Ecto neural progenitor cell (in vitro differentiated cells): ENCODE data around the gene CCNL2.
A peak's percentile ranks its signal among the peaks of the same experiment; 100 is the strongest.
"Not testable (repeated sequence)": the region's sequence is repeated elsewhere in the genome, so short reads cannot be mapped to it uniquely, and the experiment has no call there.

Source experiments
- DNase-seq: peaks from one replicate; pipeline ENCODE4 v3.0.0-alpha.2; 2018; ENCODE audit warnings: low spot score

CCNL2 gene

DNA sequence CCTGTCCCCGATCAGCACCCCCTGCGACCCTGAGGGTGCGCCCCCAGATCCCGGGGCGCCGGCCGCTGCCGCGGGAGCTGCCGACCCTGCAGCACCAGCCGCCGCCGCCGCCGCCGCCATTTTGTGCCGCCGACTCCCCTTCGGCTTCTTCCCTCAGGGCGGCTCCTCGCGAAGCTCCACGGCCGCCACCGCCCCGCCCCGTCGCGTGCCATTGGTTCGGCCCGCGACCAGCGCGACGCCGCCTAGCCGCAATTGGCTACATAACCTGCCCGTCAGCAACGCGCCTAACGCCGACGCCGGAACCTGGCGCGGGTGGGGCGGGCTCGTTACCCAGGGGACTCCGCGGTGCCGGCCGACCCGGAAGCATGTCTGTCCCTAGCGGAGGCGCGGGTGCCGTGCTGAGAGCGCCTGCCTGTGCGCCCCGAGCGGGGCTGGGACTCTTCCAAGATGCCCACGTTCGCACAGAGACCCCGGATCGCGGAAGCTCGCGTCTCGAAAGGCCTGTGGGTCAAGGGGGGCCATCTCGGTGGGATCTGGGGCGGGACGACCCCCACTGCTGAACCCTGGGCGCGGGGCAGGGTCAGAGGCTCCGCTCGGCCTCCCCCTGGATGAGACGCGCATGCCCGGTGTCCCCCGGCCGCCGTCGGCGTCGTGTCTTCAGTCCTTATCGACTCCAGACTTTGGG lies at the start of gene CCNL2:
Gene CCNL2, minus strand, starts transcription at position 149 of the 685 bp plus-strand sequence. Its CDS starts 29 bp downstream, at position 120.
- peak; percentile 99 for DNase-seq

DNA sequence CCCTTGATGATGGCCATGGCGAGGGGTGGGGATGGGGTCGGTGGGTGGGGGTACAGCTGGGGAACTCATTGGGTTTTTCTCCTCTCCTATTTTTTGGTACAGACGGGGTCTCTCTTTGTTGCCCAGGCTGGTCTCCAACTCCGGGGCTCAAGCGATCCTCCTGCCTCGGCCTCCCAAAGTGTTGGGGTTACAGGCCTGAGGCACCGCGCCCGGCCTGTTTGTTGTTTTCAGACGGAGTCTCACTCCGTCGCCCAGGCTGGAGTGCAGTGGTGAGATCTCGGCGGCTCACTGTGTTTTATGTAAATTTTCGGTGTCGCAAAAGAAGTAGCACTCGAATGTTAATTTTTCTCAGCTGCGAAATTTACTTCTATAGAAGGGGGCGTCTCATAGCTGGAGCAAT lies 47.5 kb upstream of the CCNL2 start:
- DNase-seq, result not testable (repeated sequence)

DNA sequence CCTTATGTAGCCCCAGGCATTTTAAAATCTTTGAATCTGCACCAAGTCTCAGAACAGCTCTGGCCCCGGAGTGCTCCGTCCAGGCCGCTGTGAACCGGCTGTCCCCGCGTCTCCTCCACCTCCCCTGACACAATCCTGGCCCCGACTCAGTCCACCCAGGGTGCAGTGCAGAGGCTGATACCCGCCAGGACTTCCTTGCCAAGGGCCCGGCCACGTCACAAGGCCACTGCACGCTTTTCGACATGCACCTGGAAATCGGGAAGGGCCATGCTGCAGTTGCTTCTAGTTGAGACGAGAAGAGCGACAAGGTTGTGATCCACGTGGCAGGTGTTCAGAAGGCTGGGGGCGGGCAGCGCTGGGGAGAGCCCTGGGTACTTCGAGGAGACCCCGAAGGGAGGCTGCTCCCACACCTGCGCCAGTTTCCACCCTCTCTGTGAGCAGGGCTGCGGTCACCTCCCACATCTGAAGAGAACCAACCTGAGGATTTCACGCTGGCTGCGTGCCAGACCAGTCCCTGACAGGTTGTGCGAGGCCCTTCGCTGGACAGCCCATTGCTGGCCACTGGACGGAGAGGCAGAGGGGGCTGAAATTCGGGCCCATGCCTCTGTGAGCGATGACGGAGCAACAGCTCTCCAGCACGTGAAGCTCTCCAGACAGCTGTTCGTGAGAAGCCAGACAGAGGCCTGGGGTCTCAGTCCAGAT lies 43.1 kb upstream of the CCNL2 start:
- no peak for DNase-seq

DNA sequence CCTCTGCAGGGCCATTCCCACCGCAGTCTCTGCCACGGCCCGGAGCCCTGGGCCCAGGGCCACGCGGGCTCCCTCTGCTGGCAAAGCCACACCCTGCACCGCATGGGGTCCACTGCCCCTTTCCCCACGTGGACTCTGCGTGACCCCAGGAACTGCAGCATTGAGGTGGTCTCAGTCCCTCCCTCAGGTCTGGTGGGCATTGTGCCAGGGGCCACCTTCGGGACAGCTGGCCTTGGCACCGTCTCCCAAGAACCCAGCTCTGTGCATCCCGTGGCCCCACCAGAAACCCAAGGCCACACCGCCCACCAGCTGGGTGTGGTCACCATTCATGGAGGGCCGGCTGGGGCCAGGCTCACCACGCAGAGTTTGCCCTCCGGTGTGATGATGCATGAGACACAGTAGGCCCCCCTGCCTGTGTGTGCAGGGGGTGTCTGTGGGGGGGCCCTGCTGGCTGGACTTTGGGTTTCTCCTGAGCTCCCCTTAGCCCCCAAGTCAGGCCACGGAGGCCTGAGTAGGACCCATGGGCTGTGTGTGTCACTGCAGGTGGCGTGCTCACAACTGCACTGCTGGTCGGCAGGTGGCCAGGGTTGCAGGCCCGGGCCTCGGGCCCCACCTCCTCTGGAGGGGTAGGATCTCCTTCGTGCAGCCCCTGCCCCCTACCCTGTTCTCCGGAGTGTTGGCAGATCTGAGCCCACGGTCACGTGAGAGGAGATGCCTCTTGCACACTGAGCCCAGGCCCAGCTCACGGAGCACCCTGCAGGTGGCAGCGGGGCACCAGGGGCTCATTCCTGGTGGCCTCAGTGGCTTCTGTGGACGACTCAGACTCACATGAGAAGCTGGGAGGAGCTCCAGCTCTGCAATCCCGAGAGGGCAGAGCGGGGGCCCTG lies 42.1 kb upstream of the CCNL2 start:
- DNase-seq, result no peak

DNA sequence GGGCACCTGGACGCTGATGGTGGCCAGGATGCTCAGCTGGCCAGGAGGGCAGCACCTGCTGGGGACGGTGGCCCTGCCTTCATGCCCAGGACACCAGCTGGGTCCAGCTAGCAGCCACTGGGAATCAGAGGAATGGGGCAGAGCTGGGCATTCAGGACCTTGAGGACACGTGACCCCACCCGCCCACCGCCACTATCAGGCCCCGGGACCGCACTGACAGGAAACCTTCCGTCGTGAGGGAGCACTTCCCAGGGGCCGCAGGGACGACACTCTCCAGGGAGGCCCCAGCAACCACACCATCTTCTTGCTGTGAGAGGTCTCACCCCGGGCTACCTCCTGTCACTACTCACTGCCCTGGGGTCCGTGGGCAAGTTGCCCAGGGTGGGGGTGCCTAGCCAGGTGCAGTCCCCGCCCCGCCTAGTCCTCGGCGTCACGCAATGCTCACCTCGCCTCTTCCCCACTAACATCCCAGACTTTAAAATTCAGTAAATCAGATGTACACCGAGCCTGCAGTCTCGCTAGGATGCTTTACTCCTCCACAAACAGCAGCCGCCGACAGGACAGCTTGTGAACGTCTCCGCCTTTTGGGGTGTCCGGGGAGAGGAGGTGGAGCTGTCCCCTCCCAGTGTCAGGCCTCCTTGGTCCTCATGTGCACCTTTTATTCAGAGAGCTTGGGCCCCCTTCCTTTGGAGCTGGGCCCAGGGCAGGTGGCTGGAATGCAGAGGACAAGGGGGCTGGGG lies 41.3 kb upstream of the CCNL2 start:
- DNase-seq, result no peak

DNA sequence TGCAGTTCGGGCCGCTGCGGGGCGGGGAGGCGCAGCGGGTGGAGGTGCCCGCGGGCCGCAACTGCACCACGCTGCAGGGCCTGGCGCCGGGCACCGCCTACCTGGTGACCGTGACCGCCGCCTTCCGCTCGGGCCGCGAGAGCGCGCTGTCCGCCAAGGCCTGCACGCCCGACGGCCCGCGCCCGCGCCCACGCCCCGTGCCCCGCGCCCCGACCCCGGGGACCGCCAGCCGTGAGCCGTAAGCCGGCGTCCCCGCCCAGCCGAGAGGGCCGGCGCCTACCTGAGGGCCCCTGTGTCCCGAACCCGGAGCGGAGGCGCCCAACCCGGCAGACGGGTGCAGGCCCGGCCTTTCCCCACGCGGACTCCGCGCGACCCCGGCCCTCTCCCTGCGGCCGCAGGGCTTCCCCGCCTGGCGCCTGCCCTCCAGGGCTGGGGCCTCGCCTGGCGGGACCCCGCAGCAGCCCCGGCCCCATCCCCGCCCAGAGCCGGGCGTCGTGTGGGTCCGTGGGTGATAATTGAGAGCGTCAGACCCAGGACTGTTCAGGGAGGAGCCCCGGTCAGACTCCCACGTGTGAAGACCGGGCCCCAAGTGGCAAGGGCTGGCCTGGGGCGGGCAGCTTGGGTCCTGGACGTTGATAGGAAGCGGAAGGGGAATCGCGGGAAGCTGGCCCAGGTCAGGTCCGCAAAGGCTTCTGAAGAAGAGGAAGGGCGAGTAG lies 40.6 kb upstream of the CCNL2 start:
- no peak for DNase-seq

DNA sequence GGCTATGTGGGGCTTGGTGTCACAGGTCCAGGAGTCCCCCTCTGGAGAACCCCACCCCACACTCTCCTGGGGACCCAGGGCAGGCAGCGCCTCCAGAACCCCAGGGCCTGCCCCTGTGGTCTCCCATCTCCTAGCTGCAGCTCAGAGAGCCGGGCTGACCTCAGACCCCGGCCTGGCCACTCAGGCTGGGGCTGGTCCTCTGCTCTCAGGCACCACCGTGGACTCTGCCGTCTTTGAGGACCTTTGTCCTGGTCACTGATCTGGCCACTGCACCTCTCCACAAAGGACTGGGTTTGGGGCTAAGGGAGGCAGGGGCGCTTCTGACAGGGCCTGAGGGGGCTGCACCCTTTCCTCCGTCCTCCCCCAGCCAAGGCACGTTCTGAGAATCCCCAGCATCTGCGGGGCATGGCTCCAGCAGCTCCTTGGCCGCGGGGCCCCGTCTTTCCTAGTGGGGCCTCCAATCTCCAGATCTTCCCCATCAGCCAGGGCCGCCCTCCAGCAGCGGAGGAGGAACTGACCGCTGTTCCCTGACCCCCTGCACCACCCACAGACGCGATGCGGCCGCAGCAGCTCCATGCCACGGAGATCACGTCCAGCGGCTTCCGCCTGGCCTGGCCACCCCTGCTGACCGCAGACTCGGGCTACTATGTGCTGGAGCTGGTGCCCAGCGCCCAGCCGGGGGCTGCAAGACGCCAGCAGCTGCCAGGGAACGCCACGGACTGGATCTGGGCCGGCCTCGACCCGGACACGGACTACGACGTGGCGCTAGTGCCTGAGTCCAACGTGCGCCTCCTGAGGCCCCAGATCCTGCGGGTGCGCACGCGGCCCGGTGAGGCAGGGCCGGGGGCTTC lies 39.6 kb upstream of the CCNL2 start:
- DNase-seq, result no peak

DNA sequence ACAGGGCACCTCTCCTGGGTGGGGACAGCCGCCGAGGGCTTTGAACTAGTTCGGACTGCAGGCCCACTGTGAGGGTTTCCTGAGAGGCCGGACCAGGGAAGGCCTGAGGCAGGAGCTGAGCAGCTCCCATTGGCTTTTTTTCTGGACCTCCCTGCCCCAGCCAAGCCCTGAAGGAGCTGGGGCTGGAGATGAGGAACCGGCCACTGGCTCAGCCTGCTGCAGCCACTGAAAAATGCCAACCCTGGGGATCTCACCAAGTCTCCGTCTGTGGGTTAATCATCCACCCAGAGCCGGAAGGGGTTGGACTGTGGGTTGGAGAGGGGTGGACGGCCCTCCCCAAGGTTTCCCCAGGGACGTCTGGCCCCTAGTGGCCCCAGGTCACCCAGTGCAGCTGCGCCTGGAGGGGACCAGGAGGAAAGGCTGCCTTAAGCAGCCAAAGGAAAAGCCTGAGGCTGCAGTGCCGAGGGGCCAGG lies 38.8 kb upstream of the CCNL2 start:
- DNase-seq, result peak; percentile 47

DNA sequence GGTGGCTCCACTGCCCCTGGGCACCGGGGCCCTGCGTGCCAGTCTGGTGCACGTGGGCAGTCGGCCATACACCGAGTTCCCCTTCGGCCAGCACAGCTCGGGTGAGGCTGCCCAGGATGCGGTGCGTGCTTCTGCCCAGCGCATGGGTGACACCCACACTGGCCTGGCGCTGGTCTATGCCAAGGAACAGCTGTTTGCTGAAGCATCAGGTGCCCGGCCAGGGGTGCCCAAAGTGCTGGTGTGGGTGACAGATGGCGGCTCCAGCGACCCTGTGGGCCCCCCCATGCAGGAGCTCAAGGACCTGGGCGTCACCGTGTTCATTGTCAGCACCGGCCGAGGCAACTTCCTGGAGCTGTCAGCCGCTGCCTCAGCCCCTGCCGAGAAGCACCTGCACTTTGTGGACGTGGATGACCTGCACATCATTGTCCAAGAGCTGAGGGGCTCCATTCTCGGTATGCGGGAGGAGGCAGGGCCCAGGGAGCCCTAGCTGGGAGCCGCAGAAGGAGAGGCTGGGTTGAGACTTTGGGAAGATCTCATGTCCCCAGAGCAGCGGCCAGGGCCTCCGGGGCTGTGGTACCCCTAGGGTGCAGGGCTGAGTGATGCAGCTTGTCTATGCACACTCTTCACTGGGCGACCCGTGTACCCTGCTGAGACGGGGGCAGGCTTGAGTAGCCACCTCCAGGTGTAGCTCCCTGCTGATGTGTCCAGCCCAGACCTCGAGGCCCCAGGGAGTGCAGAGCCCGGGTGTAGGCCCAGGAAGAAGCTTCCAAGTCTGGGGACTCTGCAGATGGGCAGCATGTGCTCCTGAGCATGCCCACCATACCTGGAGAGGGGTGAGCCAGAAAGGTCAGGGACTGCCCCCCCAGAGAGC lies 38.1 kb upstream of the CCNL2 start:
- DNase-seq, result peak; percentile 45

DNA sequence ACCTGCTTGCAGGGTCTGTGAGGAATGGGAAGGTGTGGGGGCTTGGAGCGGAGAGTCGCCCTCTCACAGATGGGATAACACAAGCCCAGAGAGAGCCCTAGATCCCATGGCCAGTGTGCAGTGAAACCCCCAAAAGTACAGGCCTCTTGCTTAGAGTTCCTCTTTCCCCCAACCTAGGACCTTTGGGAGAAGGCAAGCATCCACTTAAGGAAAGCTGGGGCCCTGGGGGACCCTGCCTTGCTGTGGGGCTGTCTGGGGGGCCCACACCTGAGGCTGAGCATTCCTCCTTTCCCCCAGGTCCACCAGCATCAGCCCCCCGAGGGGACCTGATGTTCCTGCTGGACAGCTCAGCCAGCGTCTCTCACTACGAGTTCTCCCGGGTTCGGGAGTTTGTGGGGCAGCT lies 37.5 kb upstream of the CCNL2 start:
- no peak for DNase-seq

DNA sequence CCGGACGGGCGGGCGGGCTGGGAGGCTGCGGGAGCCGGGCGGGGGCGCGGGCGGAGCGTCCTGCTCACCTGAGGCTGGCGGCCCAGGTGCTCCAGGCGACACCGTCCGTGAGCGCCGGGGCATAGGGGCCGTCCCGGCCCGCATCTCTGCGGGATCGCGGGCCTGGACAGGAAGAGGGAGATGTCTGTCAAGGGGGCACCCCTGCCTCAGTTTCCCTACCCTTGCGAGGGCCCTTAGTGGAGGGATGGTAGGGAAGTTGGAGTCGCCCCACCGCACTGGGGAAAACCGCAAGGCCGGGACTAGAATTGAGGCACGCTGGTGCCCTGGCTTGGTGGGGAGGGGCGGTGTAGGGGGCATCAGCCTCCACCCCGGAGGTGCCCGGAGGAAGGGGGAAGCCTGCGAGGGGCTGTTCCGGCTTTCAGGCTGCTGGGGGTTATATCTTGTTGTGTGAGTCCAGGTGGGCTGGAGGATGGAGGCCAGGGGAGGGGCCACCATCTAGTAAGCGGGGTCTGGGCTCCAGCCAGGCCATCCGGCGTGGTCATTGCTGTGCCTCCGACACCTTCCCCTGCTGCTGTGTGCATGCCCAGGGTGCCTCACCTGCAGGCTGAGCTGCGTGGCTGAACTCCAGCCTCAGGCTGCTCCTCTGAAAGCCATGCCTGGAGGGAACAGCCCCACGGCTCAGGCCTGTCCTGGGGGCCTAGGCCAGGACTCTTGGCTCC lies 36.9 kb upstream of the CCNL2 start:
- DNase-seq, result no peak

DNA sequence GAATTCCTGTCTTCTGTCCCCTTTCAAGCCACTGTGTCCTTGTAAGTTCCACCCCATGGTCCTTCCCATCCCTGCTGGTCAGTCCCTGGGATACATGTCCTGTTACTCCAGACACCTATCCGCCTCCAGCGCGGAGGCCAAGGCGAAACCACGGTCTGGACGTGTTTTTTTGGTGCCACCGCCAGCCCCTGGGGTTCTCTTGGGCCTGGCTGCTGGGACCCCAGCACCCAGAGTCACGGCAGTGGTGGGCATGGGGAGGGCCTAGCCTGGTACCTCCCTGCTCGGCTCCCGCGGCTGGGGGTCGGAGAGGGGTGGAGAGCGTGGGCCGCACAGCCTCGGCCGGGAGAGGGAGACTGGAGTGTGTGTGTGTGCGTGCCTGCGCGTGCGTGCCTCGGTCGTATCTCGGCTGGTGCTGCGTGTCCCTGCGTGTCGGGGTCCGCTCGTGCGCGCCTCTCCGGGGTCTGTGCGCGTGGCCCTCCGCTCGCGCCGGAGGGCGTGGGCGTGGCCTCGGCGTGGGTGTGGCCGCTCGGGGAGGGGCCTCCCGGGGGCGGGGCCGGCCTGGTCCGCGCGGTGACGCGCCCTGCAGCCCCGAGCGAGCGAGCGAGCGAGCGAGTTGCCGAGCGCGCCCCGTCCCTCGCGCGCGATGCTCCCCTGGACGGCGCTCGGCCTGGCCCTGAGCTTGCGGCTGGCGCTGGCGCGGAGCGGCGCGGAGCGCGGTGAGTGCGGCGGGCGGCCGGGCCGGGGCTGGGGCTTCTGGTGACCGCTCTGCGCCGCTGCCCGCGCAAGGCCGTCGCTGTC lies 36.2 kb upstream of the CCNL2 start, which contains the start of gene VWA1:
Gene VWA1, plus strand, starts transcription at position 585 of the 798 bp plus-strand sequence. Its CDS starts 59 bp downstream, at position 644.
- peak; percentile 83 for DNase-seq

DNA sequence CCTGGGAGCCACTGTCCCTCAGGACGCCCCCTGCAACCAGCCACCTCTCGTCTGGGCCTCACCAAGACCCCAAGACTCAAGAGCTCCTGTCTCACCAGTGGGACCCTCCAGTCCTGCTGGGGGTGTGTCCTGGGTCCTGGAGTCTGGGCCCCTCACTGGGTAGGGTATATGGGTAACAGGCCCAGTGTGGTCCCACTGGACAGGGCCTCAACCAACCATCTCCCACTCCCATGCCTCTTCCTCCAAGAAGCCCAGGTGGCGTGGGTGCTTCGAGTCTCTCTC lies 35.6 kb upstream of the CCNL2 start:
- DNase-seq, result no peak

DNA sequence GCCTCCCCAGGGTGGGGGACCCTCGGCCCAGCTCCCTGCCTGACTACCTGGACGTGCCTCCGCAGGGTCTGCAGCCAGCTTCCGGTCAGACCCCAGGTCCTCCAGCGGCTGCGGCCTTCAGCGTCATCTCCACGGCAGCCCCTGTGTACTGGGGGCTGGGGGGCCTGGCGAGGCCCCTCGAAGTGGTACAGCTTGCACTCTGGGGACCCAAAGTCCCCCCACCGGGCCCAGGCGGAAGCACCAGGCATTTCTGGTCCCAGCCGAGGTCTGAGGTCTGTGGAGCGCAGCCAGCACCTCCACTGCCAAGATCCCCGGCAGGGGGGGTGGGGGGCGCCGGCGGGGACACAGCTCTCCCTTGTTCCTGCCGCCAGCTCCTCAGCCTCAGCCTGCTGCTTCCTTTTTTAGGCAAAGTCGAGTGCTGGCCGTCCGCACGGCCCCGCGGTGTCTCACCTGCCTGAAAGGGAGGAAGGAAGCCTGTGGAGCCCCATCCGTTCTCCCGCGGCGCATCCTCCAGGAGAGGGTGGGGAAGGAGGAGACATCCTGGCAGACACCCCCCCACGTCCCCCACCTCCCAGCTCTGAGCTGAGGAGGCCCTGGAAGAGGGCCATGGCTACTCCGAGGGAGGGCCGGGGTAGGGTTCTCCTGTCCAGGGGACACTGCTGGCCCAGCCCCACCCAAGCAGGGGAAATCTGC lies 35.1 kb upstream of the CCNL2 start:
- peak; percentile 64 for DNase-seq

DNA sequence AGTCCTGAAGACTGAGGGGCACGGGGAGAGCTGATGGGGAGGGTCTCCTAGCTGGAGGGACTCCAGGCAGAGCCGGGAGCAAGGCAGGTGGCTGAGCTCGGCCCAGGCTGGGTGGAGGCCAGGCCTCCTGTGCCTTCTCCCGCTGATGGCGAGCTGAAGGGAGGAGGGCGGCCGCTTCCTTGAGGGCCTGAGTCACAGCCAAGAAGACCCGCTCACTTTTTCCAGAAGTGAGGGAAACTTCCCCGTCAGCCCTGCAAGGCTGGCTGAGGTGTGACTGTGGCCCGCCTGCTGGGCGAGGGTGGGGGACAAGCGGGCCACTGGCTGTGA lies 34.6 kb upstream of the CCNL2 start:
- peak; percentile 71 for DNase-seq

DNA sequence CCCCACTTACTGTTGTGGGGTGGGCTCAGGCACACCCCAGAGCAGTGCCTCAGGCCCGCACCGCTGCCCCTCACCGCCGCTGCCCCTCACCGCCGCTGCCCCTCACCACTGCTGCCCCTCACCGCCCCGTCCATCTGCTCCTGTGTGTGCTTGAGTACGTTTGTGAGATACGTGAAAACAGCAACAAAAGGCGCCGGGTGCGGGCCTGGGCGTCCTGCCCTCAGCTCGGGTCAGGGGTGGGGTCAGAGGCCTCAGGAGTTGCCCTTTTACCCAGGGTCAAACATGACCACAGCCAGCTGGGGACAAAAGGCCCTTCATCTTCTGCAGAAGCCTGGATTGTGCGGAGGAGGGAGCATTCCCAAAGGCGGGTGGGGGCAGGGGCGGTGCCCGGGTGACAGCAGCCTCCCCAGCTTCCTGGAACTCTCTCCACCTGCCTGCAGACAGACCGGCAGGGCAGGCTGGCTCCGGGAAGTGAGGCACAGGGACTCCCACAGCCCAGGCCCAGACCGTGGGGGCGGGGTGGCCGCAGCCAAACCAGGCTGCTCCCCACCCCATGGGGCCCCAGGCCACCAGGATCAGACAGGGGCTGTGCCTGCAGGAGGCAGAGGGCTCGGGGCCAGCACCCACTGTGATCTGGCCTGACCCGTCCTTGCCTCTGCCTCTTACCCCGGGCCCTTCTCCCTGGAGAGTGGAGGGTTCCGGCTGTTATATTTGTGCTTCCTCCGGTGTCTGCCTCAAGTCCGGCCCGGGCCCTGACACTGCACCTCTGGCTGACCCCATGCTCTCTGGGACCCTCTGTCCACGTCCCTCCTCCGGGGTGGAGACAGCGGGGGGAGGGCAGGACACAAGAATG lies 34.0 kb upstream of the CCNL2 start:
- DNase-seq, result peak; percentile 92
